HG03175 (cell line): Measurements from ENCODE around the gene CCHCR1.
A peak's percentile ranks its signal among the peaks of the same experiment; 100 is the strongest.
"Not testable (repeated sequence)": the region's sequence is repeated elsewhere in the genome, so short reads cannot be mapped to it uniquely, and the experiment has no call there.

ENCODE experiments used
- ATAC-seq: cut with Tn5 transposase; IDR thresholded peaks from one replicate; pipeline ENCODE4 v1.9.1; 2021; ENCODE audit warnings: mild to moderate bottlenecking, moderate library complexity; ENCODE audit not compliant: unreplicated experiment

Gene CCHCR1

GRCh38 chr6:31157513-31158139 lies at the start of gene CCHCR1:
TSS of gene CCHCR1 (minus strand) at chr6:31157802. CDS start at chr6:31157600, 202 bp downstream.
- ATAC-seq = peak; percentile 5

DNA sequence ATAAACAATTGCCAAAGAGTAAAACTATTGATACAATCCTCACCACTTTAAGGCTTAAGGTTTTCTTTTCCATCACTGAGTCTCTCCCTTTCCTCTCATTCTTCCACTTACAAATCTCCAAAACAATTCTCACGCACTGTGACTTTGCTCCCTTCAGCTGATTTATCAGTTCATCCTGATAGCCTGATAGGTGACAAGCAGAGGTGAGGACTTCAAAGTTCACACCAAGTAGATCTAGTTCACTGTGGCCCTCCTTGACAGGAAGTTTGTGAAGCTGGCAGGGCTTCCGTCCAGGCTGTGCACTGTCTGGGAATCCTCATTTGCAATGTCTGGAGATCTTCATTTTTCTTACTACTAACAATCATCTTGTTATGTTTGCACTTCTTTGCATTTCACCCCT lies 48.0 kb upstream of the CCHCR1 start:
- no peak for ATAC-seq

- ATAC-seq = no peak
These were observed 47.1 kb upstream of the CCHCR1 start for GRCh38 chr6:31204751-31205145.

DNA sequence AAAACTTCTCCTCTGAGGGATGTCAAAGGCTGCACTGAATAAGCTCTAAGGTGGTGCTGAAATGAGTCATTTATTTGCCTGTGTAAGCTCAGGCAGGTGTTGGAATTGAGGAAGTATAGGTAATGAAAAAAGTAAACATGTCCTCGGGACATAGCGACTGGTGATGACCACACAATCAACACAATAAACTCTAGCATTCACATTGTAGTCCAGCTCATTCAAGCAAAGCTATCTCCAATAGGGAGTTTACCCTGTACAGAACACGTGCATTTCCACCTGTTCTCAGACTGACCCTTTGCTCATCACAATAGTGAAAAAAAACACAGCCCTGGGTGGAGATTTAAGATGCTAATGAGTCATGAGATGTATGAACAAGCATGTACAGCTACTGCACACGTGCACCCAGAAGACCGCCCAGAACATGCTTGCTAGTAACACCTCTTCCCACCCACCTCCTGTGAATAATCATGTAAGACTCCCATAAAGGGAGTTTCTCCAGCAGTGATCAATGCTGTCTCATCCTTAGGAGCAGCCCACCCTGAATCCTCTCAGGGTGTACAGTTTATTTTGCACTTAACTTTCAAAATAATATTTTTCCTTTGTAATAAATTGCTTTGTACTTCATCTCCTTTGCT lies 45.9 kb upstream of the CCHCR1 start:
- ATAC-seq = peak; percentile 68

DNA sequence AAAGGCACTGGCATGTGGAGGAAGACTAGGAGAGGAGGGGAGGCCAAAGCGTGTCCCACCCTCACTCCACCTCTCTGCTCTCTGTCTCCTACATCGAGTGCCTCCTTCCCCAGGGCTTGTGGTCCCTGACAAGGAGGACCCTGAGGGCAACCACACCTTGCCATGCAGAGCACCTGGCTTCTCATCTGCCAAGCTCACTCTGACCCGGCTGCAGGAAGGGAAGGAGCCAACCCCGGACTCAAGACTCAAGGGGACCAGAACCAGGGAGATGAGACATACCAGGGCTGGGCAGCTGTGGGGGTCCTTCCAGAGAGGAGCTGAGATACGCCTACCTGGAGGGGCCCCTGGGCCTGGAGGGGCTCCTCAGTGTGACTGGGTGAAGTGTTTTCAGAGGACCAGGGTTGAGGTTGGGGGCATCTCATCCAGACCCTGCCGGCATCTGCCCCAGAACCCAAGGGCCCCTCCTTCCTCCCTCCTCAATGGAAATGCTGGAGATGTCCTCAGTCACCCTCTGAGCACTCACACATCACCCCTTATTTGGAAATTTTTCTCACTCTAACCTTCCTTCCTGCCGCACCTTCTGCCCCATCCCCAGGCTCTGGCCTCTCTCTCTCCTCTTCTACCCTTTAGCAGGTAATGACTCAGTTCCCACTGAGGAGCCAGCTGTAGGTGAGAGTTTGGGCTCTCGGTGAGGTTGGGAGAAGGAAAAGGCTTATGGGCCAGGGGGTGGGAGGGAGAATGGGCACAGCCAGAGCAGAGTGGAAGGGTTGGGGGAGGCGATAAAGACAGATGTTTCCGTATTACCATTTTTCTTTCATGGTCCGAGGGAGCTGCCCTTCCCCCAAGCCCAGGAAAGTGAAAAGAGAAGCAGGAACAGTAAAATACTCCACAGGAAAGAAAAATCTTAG lies 44.9 kb upstream of the CCHCR1 start:
- no peak for ATAC-seq

GRCh38 chr6:31199105-31199452 lies 41.5 kb upstream of the CCHCR1 start:
- not testable (repeated sequence) for ATAC-seq

GRCh38 chr6:31197559-31198305 lies 40.1 kb upstream of the CCHCR1 start:
- peak; percentile 78 for ATAC-seq

GRCh38 chr6:31196251-31197022 lies 38.8 kb upstream of the CCHCR1 start:
- not testable (repeated sequence) for ATAC-seq

DNA sequence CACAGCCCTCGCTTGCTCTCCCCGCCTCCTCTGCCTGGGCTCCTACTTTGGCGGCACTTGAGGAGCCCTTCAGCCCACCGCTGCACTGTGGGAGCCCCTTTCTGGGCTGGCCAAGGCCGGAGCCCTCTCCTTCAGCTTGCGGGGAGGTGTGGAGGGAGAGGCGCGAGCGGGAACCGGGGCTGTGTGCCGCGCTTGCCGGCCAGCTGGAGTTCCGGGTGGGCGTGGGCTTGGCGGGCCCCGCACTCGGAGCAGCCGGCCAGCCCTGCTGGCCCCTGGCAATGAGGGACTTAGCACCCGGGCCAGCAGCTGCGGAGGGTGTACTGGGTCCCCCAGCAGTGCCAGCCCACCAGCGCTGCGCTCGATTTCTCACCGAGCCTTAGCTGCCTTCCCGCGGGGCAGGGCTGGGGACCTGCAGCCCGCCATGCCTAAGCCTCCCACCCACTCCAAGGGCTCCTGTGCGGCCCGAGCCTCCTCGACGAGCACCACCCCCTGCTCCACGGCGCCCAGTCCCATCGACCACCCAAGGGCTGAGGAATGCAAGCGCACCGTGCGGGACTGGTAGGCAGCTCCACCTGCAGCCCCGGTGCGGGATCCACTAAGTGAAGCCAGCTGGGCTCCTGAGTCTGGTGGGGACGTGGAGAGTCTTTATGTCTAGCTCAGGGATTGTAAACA lies 37.8 kb upstream of the CCHCR1 start:
- not testable (repeated sequence) for ATAC-seq

DNA sequence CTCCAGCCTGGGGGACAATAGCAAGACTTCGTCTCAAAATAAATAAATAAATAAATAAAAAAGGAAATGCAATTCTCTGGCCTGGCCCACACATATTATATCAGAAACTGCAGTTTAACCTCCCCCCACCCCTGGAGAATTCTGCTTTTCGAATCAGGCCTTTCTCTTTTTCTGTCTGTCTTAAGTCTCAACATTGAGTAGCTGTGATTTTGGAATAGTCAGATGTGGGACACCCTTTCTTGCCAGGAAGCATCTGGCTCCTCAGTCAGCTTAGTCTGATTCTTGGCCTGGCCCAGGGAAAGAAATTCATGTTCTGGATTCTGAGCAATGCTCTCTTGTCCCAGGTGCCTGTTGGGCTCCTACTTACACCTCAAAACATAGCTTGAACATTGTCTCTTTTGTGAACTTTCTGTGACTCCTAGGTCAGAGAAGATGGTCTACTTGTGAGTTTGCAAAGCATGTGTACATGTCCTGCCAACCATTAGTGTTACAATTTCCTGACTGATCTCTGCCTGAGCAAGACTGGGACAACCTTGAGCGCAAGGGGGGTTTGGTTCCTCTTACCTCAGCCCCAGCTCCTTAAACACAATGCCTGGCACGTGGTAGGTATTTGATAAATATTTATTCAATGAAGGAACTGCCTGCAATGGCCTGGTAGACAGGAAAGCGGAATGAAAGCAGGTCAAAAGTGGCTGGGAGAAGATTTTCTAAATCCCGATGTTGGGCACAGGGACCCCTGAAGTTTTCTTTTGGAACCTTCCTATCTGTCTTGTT lies 36.6 kb upstream of the CCHCR1 start:
- ATAC-seq = no peak

DNA sequence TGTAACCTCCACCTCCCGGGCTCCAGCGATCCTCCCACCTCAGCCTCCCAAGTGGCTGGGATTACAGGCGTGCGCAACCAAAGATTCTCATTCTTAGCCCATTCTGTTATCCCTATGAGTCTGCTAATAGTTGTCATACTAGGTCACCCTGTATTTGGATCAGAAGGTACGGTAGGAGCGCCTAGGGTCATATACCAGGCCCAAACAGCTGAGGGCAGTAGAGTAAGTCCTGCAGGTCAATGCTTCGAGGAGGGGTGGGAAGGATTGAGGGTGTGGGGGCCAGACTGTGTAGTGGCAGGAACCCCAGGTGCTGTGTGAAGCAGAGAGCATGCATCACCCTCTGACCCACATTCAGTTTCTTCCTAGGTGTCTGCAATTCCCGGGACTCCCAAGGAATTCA lies 35.6 kb upstream of the CCHCR1 start:
- no peak for ATAC-seq

DNA sequence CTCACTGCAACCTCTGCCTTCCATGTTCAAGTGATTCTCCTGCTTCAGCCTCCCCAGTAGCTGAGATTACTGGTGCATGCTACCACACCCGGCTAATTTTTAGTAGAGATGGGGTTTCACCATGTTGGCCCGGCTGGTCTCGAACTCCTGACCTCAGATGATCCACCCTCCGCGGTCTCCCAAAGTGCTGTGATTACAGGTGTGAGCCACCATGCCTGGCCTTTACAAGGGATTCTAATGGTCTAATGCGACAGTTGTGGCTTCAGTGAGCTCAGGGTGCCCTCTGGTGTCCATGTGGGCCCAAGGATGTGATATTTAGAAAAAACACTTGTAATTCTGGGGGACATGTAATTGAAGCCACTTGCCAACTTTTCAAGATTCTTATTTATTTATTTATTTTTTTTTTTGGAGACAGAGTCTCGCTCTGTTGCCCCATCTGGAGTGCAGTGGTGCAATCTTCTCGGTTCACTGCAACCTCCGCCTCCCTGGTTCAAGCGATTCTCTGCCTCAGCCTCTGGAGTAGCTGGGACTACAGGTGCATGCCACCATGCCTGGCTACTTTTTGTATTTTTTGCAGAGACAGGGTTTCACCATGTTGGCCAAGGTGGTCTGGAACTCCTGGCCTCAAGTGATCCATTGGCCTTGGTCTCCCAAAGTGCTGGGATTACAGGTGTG lies 35.0 kb upstream of the CCHCR1 start:
- ATAC-seq = not testable (repeated sequence)

GRCh38 chr6:31190488-31190887 lies 32.9 kb upstream of the CCHCR1 start:
- peak; percentile 61 for ATAC-seq

GRCh38 chr6:31189223-31189622 lies 31.6 kb upstream of the CCHCR1 start:
- ATAC-seq = not testable (repeated sequence)

DNA sequence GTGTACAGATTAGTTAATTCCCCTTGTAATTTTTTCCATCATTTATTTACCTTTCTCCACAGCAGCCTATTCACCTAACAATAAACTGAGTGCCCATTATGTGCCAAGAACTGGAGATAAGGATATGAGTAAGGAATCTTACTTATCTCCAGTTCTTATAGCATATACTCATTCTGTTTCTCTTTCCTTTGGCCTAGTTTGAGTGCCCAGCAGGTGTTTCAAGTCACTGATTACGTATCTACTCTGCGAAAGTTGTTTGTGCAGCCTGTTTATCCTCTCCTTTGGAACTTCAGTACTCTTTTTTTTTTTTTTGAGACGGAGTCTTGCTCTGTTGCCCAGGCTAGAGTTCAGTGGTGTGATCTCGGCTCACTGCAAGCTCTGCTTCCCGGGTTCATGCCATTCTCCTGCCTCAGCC lies 30.2 kb upstream of the CCHCR1 start:
- ATAC-seq = no peak

GRCh38 chr6:31186052-31186734 lies 28.6 kb upstream of the CCHCR1 start:
- no peak for ATAC-seq

DNA sequence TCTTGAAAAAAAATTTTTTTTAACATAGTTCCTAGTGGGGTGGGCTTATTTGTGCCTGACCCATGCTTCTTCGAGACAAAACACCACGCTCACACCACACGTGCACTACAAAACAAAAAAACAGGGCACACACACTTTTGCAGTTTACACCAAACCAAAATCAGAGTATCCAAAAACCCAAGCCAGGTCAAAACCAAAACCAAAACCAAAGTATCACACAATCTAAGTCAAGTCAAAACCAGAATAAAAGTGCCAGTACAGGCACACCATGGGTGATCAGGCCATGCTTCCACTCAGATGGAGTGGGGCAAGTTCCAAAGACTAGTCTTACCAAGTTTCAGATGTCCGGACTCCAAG lies 28.1 kb upstream of the CCHCR1 start:
- not testable (repeated sequence) for ATAC-seq

DNA sequence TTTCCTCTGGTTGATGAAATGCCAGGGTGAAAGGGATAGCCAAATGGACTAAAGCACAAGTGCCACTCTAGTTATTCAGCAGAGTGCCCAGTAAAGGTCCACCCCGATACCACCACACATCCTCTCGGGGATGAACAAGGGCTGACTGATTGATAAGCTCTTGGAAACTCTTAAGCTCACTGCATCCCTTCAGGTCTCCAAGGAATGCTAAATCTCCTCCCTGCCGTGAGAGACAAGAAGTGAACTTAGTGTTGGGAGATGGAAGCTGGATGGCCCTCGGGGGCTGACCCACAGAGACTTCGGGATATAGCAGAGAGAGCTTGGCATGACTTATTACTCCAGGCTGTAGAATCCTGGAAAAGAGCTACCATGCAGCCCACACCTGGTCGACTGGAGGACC lies 26.3 kb upstream of the CCHCR1 start:
- not testable (repeated sequence) for ATAC-seq
